NCI-H2107 treated with DMSO at 0.1 percent for 48 hours (cell line): ENCODE data around the gene HS3ST3A1.

Experiments used
- DNase-seq: peaks from one replicate; lab custom pipeline; 2025; ENCODE audit not compliant: unreplicated experiment; lab: John Stamatoyannopoulos, UW

The HS3ST3A1 gene

DNA sequence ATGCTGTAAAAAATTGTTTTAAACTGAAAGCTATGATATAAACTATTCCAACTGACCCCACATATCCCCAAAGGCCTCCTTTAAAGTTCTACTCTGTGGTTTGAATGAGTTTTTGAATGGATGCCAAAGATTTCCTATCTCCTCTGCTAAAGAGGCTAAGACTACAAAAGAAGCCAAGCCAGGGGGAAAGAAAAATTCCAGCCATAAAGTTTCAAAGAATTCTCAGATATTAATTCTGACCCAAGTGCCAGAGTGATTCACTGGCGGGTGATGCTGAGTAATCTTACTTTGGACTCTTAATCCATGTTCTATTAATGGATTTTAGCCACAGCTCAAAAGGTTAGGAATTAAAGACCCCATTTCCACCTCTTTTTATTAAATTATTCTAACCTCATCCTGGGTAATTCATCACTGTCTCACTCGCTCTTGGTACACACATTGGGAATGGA, 60.7 kb downstream of the HS3ST3A1 start:
- DNase-seq = no peak

DNA sequence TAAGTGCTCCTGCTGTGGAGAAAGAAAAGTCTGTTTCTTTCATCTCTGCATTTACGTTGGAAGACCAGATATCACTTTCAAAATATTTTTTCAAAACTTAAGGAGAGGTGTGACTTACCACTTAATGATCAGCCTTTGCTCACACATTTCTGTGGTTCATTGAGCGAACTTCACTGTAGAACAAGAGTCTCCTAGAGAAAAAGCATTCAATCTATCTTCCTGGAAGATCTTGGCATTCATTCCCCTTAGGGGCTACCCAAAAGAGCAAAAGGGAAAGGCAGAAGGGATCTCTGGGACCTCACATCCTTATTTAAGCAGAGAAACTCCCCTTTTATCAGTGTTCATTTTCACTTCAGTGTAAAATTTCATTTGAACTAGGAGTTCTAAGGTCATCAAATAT, 61.2 kb downstream of the HS3ST3A1 start:
- DNase-seq = no peak

DNA sequence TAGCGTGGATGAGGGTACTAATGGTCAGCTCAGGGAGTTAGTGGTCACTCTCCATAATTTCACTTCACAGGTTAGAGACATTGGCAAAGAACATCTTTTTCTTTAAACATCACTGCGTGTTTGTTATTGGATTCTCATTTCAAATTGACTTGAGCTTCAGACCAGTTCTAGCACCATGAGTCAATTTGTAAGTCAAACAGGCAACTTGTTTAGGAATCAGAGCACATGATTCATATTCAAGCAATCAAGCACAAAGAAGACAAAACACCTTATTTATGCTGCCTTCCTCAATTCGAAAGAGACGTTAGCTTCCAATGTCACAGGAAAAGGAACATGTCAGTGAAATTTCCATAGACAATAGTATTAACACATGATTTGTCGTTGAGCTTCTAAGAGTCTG, 62.3 kb downstream of the HS3ST3A1 start:
- no peak for DNase-seq

DNA sequence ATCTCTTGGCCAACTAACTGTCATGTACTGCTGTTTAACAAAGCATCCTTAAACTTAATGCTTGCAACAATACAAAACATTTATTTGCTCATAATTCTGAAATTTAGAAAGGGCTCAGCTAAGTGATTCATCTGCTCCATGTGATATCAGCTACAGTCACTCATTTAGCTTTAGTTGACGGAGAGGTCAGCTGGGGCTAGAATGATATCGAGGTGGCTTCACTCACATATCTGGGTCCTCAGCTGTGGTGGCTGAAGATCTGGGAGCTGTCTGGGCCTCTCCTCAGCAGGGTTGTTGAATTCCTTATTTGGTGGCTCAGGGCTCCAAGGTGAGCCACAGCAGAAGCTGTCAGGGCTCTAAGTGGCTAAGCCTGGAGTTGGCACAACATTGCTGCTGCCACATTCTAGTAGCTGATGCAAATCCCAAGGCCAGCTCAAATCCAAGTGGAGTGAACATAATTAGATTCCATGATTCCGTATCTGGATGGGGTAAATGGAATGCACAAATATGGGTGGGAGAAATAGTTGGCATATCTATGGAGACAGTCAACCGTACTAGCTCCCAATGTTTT, 62.8 kb downstream of the HS3ST3A1 start:
- no peak for DNase-seq

DNA sequence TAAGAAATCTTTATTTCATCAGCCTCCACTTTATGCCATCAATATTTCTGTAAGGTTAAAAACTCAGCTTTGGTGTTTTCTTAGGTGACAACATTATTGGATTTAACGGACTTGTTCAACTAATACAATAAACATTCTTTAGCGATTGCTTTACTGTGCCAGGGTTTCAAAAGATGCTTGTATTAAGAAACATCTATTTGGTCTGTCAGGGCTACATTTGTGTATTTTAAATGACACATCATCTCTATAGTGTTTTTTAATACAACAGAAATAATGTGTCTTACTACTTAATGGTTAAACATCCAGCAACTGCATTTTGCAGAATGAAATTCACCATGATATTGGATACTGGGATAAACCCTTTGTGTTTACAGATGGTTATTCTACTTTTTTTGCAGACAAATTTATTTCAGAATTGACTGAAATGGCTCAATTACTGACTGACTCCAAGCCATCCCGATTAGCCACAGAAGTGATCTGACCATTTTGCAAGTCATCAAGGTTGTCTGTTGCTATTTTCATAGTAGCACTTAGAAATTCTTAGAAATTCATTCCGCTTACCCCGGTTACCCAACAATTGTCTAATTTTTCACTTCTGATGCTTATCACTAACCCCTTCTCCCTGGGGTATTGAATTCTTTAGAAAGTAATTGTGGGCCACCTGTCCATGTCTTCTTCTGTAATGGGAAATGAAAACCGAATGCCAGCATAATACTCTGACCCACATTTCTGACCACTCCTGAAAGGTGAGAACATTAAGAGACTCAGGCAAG, 63.7 kb downstream of the HS3ST3A1 start:
- DNase-seq = no peak

DNA sequence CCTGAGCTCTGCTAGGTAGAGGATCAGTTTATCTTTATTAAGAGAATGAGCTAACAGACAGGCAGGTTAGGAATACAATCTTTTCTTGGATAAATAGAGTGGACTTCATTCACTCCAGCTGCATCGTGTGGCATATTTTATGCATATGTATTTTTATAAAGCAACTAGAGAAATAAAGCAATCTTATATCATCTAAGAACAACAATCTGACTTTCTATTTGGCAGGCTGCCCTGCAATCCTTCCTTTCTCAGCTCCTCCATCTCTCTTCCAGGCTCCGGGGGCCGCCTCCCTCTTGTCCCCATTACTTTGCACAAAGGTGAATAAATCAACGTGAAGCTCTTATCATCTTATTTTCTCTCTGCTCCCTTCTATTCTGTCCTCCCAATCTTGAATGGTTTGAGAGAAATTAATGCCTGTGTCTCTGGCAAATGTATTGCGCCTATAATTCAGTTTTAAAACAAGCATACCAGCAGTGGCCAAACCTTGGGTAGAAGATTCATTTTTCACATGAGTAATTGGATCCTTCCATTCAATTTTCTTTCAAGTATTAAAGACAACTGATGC, 64.5 kb downstream of the HS3ST3A1 start:
- DNase-seq = no peak

DNA sequence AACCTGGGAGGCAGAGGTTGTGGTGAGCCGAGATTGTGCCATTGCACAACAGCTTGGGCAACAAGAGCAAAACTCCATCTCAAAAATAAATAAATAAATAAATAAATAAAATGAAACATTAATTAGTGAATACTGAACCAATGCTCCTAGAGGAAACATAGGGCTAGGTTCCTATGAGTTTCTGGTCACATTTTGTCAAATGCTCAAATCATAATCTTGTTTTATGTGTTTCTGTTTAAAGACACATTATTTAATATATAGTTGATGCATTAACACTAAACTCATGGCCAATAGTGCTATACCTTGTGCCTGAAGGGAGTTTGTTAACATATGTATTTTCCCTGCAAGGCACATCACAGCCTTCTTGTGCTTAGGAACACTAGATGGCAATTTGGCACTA, 66.8 kb downstream of the HS3ST3A1 start:
- no peak for DNase-seq

DNA sequence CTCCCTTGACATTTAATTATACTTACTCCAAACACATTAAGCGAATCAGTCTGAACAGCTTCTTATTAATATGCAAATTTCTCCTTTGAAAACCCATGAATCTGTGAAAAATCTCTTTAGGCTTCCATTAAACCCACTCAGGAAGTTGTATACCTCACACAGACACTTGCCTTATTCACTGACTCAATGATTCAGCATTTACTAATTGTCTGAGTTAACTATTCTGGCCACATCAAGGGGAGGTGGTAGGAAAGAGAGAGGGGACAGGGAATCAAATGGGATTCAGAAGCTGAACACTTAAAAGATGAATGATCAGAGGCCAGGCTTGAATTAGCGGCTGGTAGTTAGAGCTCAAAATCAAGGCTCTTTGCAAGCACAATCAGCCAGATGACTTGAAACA, 70.0 kb downstream of the HS3ST3A1 start:
- no peak for DNase-seq

DNA sequence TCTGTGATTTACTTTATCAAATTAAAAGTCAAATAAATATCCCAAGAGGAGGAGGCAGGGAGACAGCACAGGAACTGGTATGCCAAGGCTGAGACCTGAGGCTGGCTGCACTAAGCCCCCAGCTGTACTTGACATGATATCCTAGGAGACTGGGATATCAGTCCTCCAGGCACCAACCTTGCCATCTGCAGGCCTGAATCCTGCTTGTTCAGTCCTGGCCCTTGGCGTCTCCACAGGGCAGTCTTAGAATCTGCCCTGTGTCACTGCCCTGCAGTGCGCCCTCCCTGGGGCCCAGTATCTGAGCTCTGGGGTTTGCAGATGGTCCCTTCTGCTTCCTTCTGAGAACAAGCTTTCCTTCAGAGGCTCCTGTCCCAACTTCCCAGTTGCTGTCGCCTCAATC, 75.9 kb downstream of the HS3ST3A1 start:
- DNase-seq = no peak

DNA sequence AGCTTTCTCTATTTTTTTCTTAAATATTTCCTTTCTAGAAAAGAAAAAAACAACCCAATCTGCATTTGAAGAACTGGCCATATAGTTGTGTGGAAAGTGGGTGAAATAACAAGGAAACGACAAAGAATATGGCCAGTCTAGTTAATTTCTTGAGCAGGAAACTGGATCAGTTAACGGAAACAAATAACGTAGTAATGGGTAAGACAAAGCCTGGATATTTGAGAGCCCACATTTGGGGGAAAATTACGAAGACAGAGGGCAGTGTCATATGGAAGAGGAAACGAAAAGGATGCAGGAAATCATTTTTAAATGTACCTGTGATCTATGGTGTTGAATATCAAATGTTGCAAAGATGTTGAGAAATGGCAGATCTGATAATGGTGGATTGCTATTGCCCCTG, 78.6 kb downstream of the HS3ST3A1 start:
- DNase-seq = no peak

DNA sequence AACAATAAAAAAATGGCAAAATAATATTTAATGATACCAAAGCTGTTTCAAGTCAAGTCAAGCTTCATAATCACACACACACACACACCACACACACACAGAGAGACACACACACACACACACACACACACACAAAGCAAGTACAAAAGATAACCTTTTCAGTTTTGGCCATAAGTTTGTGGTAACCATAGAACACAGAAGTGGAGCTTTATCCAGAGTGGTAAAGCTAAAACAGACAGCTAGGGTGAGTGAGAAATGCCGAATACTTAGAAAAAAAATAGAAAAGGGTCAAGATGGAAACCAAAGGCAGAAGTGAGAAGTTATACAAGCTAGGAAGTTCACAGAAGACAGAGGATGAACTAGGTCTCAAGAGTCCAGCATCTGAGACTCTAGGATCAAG, 79.0 kb downstream of the HS3ST3A1 start:
- no peak for DNase-seq

DNA sequence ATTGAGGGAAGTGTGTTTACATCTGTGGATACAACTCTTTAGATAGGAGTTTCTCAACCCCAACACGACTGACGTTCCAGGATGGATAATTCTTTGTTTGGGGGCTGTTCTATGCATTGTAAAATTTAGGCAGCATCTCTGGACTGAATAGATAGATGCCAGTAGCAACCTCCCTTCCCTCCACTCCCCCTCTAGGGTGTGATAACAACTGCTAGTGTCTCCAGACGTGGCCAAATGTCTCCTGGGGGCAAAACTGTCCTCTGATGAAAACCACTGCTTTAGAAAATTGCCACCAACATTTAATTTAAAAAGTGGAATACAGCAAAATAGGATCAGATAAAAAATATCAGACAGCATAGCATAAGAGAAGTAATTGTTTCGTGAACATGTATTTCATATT, 79.9 kb downstream of the HS3ST3A1 start:
- no peak for DNase-seq

DNA sequence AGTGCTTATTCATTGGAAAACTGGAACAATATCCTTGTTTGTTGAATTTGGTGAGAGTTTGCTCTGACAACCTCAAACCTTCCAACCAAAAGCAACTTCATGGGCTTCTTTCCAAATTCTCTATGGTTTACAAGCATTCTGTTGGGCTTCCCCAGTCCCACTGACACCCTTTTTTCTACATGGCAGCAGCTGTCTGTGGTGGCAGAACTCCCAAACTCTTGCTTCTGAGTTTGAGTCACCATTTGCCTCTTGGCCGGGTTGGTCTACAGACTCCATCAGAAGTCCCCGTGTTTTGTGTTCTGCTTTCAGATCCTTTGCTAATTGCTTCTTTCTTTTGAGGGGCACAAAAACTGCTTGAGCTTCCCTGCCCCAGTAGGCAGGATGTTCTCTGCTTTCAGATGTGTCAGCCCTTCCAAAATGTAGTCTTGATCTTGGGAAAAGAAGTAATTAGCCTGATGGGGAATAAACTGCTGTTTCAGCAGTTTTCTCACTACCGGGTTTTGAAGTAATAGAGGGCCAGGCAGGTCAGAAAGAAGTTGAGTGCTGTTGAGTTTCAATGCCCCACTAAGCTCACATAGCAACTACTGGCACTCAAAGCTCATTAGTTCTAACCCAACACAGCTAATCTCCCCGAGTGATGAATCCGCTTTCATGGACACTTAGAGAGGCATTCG, 80.7 kb downstream of the HS3ST3A1 start:
- DNase-seq = no peak

DNA sequence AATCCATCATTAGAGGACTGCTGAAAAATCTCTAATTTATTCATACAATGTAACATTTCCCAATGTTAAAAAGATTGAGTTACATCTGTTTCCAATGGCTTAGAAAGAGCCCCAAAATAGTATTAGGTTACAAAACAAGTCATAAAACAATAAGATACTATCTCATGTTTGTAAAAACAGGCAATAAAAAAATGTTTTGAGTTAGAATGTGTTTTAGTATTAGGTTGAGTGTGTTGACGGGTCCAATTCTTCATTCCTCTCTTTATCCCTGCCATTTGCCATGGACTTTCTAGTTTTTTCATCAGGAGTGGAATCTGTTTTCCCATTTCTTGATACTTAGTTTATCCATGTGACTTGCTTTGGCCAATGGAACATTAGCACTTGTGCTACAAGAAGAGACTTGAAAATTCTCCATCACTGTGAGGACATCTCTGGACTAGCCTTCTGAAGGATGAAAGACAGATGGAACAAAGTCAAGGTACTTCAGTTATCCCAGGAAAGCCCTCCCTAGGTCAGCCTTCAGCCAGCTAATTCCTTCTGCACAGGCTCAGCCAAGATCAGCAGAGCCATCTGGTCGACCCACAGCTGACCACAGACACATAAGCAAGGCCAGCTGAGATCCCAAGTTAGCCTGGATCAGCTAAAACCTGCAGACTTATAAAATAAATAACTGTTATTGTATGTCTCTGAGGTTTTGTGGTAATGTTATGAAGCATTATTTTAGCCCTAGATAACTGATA, 83.3 kb downstream of the HS3ST3A1 start:
- DNase-seq = no peak

DNA sequence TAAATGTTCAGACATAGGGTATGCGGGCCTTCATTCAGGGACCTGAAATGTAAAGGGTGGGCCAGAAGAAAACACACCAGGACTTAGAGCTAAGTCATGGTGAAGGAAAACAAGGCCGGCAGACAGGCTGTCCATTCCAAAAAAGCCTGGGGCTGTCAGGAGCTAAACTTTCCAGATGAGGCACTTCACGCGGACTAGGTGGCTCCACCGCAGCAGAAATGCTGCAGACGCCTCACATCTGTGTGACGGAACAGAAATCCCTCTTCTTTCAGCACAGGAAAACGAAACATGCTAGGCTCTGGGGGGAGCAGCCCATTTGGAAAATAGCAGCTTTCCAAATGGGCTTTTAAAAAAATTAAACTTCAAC, 88.7 kb downstream of the HS3ST3A1 start:
- no peak for DNase-seq

DNA sequence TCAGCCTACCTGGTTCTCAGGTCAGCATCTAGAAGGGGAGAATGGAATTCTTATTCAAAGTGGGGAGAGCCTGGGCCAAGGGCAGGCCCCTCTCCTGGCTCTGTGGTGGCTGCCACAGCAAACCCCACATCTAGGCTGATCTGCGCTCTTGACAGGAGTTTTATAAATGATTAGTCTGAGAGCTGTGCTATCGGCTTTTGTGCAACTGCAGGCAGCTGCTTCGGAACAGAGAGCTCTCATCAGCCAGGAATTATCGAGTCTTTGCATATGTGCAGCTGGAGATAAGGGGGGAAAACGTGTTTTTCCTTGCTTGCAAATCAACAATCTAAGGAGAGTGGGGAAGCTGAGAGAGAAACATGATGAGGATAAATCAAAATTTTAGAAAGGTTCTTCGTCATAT, 91.7 kb downstream of the HS3ST3A1 start:
- no peak for DNase-seq

DNA sequence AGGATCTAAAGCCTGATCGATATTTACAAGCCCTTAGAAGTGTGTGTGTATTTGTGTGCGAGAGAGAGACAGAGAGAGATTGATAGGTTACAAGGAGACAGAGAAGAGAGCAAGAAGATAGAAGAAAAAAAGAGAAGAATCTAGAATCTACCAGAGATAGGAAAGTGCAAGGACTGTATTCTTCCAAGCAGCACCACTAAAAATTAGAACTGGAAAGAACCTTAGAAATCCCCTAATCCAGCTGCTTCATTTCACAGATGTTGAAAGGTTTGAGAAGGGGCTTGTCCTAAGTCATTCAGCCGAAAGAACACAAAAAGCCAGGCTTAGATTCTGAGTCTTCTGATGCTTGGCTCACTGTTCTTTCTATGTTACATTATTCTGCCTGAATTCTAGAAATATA, 92.2 kb downstream of the HS3ST3A1 start:
- DNase-seq = no peak

DNA sequence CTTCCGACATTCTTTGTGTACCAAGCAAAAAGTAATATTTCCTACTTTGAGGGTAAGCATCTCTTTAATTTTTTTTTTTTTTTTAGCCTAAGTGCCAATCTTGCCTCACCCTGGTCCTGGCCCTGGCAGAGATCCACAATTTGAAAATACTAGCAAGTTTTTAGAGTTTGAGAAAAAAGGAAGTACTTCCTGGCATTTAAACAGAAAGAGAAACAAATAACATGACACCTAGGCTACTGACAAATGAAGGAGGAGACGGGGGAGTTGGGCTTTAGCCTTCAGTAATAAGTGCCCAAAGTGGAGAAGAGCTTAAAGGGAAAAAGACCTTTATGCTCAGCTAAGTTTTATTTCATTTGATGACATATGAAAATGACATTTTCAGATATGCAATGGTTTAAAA, 92.8 kb downstream of the HS3ST3A1 start:
- DNase-seq = no peak

DNA sequence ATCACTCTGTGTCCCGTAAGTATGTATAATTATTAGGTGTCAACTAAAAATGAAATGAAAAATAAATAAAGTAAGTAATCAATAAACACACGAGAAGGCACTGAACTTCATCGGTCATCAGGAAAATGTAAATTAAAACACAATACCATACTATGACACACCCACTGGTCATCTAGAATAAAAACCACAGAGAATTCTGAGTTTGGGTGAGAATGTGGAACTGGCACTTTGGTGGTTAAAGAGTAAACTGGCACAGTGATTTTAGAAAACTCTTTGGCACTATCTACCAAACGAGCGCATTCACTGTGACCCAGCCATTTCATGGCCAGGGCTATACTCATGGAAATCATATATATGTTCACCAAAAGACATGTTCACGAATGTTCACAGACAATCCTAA, 98.2 kb downstream of the HS3ST3A1 start:
- DNase-seq = no peak

DNA sequence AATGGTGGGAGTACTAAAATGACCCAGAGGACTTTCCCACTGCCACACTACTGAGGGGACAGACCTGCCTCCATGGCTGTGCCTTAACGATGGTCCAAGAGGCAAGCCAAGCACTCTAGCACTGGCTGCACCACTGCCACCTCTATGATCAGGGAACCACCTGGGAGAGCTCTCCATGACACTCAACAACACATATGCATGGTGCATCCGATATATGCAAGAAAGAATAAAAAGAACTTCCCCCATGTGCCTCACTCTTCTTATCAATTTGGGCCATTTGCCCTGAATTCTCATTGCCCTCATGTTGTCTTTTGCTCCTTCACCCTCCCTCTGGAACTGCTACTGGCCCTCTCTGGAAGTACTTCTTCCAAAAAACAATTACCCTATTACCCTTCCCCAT, 99.5 kb downstream of the HS3ST3A1 start:
- no peak for DNase-seq

DNA sequence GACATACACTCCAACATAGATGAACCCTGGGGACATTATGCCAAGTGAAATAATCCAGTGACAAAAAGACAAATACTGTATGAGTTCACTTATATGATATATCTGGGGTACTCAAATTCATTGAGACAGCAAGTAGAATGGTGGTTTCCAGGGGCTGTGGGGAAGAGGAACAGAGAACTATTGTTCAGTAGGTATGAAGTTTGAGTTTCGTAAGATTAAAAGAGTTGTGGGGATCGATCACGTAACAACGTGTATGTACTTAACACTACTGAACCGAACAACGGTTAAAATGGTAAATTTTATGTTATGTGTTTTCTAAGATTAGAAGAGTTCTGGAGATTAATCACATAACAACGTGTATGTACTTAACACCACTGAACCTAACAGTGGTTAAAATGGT, 100.8 kb downstream of the HS3ST3A1 start:
- DNase-seq = no peak

DNA sequence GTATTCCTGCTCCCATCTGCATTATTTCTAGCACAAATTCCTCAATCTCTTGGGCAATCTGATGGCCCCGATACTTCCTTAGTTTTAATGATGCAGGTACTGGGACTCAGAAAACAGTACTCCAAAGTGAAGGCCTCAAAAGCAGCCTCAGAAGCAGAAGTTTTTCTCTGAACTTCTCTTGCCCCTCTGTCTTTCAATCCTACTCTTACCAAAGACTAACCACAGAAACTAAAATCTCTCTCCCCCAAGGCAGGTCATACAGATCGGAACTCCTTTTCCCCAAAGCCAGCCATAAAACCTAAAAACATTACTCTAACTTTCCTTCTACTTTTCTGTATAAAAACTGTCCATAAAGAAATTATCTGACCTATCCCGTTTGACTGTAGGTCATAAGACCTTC, 103.5 kb downstream of the HS3ST3A1 start:
- no peak for DNase-seq
